Measurements from ENCODE around the gene DDAH2. TPM values are rescaled to one million over a fixed set of nuclear protein-coding genes. Genes with fewer than 3 reads are reported as not detected.
A peak's percentile ranks its signal among the peaks of the same experiment; 100 is the strongest.

DDAH2 gene
- total and polyA plus RNA-seq, 4 donors, result 62.9 to 207 (median 168) TPM

GRCh38 chr6:31741815-31742214, 12.7 kb upstream of the DDAH2 start:
- Histone ChIP-seq H3K4me3 (ENCODE audit: low read depth, low read length) (no peak overlapping the region), H3K27ac (ENCODE audit: low read depth, low read length) (no peak overlapping the region), H3K36me3 (ENCODE audit: control insufficient read depth, insufficient read depth, low read length) (peaks cover 4% of the 10 kb centered on the region), H3K9me3 (ENCODE audit: control insufficient read depth, insufficient read depth, low read length) (no peaks in the 10 kb centered on the region), H3K27me3 (ENCODE audit: control insufficient read depth, insufficient read depth, low read length) (no peaks in the 10 kb centered on the region), H3K4me1 (ENCODE audit: control insufficient read depth, insufficient read depth, low read length) (peaks cover 24% of the 10 kb centered on the region)
- DNase-seq (ENCODE audit: low read depth in 4 of 6, low spot score in 6 of 6), result no peak
- WGBS (ENCODE audit: insufficient coverage), result 89% methylated on average over 1 of the region's 2 CpGs

- Histone ChIP-seq H3K4me1 (ENCODE audit: control insufficient read depth, insufficient read depth, low read length) (peaks cover 26% of the 10 kb centered on the region), H3K36me3 (ENCODE audit: control insufficient read depth, insufficient read depth, low read length) (peaks cover 4% of the 10 kb centered on the region), H3K27ac (ENCODE audit: low read depth, low read length) (peak overlapping the region; percentile 88), H3K9me3 (ENCODE audit: control insufficient read depth, insufficient read depth, low read length) (no peaks in the 10 kb centered on the region), H3K4me3 (ENCODE audit: low read depth, low read length) (peak overlapping the region; percentile 97), H3K27me3 (ENCODE audit: control insufficient read depth, insufficient read depth, low read length) (no peaks in the 10 kb centered on the region)
- 12% methylated on average over 23 of the region's 29 CpGs for WGBS (ENCODE audit: insufficient coverage)
- no peak for DNase-seq (ENCODE audit: low read depth in 4 of 6, low spot score in 6 of 6)
Measured at GRCh38 chr6:31740397-31741223, 11.5 kb upstream of the DDAH2 start.

- peak within 1 kb of the TSS; percentile 97 for H3K4me3 ChIP-seq (ENCODE audit: low read depth, low read length)
- H3K9me3 ChIP-seq (ENCODE audit: control insufficient read depth, insufficient read depth, low read length), result no peaks in the 10 kb centered on the region
- peaks cover 4% of the 10 kb centered on the region for H3K36me3 ChIP-seq (ENCODE audit: control insufficient read depth, insufficient read depth, low read length)
- WGBS (ENCODE audit: insufficient coverage), result under 1% methylated on average over 52 of the region's 58 CpGs
- H3K27ac ChIP-seq (ENCODE audit: low read depth, low read length), result peak within 1 kb of the TSS; percentile 88
- H3K27me3 ChIP-seq (ENCODE audit: control insufficient read depth, insufficient read depth, low read length), result peaks cover 2% of the 10 kb centered on the region
- DNase-seq (ENCODE audit: low read depth in 4 of 6, low spot score in 6 of 6), result peak; percentile 91 to 100 (median 98)
- peaks cover 32% of the 10 kb centered on the region for H3K4me1 ChIP-seq (ENCODE audit: control insufficient read depth, insufficient read depth, low read length)
Measured at GRCh38 chr6:31739639-31740396, 10.7 kb upstream of the DDAH2 start, which contains the start of gene MSH5. MSH5 (plus strand) TSS chr6:31740005; CDS start chr6:31740467, 462 bp downstream.

- Histone ChIP-seq H3K36me3 (ENCODE audit: control insufficient read depth, insufficient read depth, low read length) (peaks cover 7% of the 10 kb centered on the region), H3K27ac (ENCODE audit: low read depth, low read length) (peak overlapping the region; percentile 84), H3K4me1 (ENCODE audit: control insufficient read depth, insufficient read depth, low read length) (peaks cover 41% of the 10 kb centered on the region), H3K4me3 (ENCODE audit: low read depth, low read length) (no peak overlapping the region), H3K9me3 (ENCODE audit: control insufficient read depth, insufficient read depth, low read length) (no peaks in the 10 kb centered on the region), H3K27me3 (ENCODE audit: control insufficient read depth, insufficient read depth, low read length) (peaks cover 2% of the 10 kb centered on the region)
- DNase-seq (ENCODE audit: low read depth in 4 of 6, low spot score in 6 of 6), result peak in 2 of 6 donors; percentile 23 to 65
- 39% methylated on average over 4 of the region's 6 CpGs for WGBS (ENCODE audit: insufficient coverage)
Measured at GRCh38 chr6:31737991-31738979, 9.2 kb upstream of the DDAH2 start.

GRCh38 chr6:31737315-31737990, 8.4 kb upstream of the DDAH2 start:
- H3K4me3 ChIP-seq (ENCODE audit: low read depth, low read length), result no peak overlapping the region
- H3K27me3 ChIP-seq (ENCODE audit: control insufficient read depth, insufficient read depth, low read length), result peaks cover 2% of the 10 kb centered on the region
- H3K27ac ChIP-seq (ENCODE audit: low read depth, low read length), result peak overlapping the region; percentile 84
- peaks cover 41% of the 10 kb centered on the region for H3K4me1 ChIP-seq (ENCODE audit: control insufficient read depth, insufficient read depth, low read length)
- H3K36me3 ChIP-seq (ENCODE audit: control insufficient read depth, insufficient read depth, low read length), result peaks cover 8% of the 10 kb centered on the region
- 29% methylated on average over 5 of the region's 7 CpGs for WGBS (ENCODE audit: insufficient coverage)
- no peaks in the 10 kb centered on the region for H3K9me3 ChIP-seq (ENCODE audit: control insufficient read depth, insufficient read depth, low read length)
- DNase-seq (ENCODE audit: low read depth in 4 of 6, low spot score in 6 of 6), result peak in 2 of 6 donors; percentile 27 to 44

GRCh38 chr6:31736768-31737314, 7.7 kb upstream of the DDAH2 start:
- DNase-seq (ENCODE audit: low read depth in 4 of 6, low spot score in 6 of 6), result no peak
- 55% methylated on average over 7 of the region's 10 CpGs for WGBS (ENCODE audit: insufficient coverage)
- H3K27ac ChIP-seq (ENCODE audit: low read depth, low read length), result peak overlapping the region; percentile 84
- no peaks in the 10 kb centered on the region for H3K9me3 ChIP-seq (ENCODE audit: control insufficient read depth, insufficient read depth, low read length)
- H3K27me3 ChIP-seq (ENCODE audit: control insufficient read depth, insufficient read depth, low read length), result peaks cover 2% of the 10 kb centered on the region
- peaks cover 41% of the 10 kb centered on the region for H3K4me1 ChIP-seq (ENCODE audit: control insufficient read depth, insufficient read depth, low read length)
- peaks cover 6% of the 10 kb centered on the region for H3K36me3 ChIP-seq (ENCODE audit: control insufficient read depth, insufficient read depth, low read length)
- H3K4me3 ChIP-seq (ENCODE audit: low read depth, low read length), result peak overlapping the region; percentile 68

GRCh38 chr6:31736021-31736767, 7.1 kb upstream of the DDAH2 start, which contains the start of gene CLIC1:
CLIC1 (minus strand) TSS chr6:31736530; CDS start chr6:31736300, 230 bp downstream.
- H3K27me3 ChIP-seq (ENCODE audit: control insufficient read depth, insufficient read depth, low read length), result peaks cover 2% of the 10 kb centered on the region
- H3K27ac ChIP-seq (ENCODE audit: low read depth, low read length), result peak within 1 kb of the TSS; percentile 84
- H3K9me3 ChIP-seq (ENCODE audit: control insufficient read depth, insufficient read depth, low read length), result no peaks in the 10 kb centered on the region
- H3K36me3 ChIP-seq (ENCODE audit: control insufficient read depth, insufficient read depth, low read length), result peaks cover 6% of the 10 kb centered on the region
- WGBS (ENCODE audit: insufficient coverage), result 1% methylated on average over 9 of the region's 24 CpGs
- H3K4me3 ChIP-seq (ENCODE audit: low read depth, low read length), result peak within 1 kb of the TSS; percentile 68
- peaks cover 41% of the 10 kb centered on the region for H3K4me1 ChIP-seq (ENCODE audit: control insufficient read depth, insufficient read depth, low read length)
- DNase-seq (ENCODE audit: low read depth in 4 of 6, low spot score in 6 of 6), result peak in 2 of 6 donors; percentile 27 to 81

- peak overlapping the region; percentile 84 for H3K27ac ChIP-seq (ENCODE audit: low read depth, low read length)
- peaks cover 6% of the 10 kb centered on the region for H3K36me3 ChIP-seq (ENCODE audit: control insufficient read depth, insufficient read depth, low read length)
- DNase-seq (ENCODE audit: low read depth in 4 of 6, low spot score in 6 of 6), result peak in 2 of 6 donors; percentile 37 to 58
- H3K9me3 ChIP-seq (ENCODE audit: control insufficient read depth, insufficient read depth, low read length), result no peaks in the 10 kb centered on the region
- WGBS (ENCODE audit: insufficient coverage), result 1% methylated on average over 12 of the region's 18 CpGs
- peaks cover 40% of the 10 kb centered on the region for H3K4me1 ChIP-seq (ENCODE audit: control insufficient read depth, insufficient read depth, low read length)
- peaks cover 2% of the 10 kb centered on the region for H3K27me3 ChIP-seq (ENCODE audit: control insufficient read depth, insufficient read depth, low read length)
- peak overlapping the region; percentile 68 for H3K4me3 ChIP-seq (ENCODE audit: low read depth, low read length)
Measured at GRCh38 chr6:31734821-31735406, 5.8 kb upstream of the DDAH2 start.
